Activated CD8-positive, alpha-beta memory T cell treated with anti-CD3 and anti-CD28 coated beads, Interleukin-2, amount 50 U/mL, for 48 hours (primary cell): Measurements from ENCODE around the gene GPR108.
"Not testable (repeated sequence)": the region's sequence is repeated elsewhere in the genome, so short reads cannot be mapped to it uniquely, and the experiment has no call there.

Experiments used
- DNase-seq: peaks from one replicate; pipeline ENCODE4 v3.0.0-alpha.2; 2020

GPR108 gene

DNA sequence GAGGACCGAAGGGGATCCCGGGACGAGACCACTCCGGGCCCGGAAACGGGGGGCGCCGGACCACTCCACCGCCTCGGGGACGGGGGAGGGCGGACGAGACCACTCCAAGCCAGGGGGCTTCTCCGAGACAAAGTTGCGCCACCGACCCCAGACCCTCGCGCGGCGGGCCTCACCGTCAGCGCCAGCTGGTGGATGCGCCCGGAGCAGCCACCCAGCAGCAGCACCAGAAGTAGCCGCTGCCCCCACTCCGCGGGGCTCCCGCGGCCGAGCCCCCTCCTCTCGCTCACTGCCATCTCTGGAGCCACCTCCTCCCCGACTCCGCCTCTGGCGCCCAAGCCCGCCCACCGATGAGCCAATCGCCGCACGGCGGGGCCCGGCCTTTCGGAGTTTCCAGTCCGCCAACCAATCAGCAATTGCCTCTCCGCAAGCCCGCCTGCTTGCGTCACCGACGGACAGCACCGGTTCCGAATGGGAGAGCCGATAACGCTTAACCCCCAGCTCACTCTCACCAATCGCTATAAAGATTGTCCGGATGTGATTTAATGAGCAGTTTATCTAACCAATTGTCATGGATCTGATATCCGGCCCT, at the start of gene GPR108:
TSS of gene GPR108 (minus strand) at position 297 of the 589 bp plus-strand sequence. CDS start at position 293, 4 bp downstream.
- DNase-seq: peak; percentile 98

DNA sequence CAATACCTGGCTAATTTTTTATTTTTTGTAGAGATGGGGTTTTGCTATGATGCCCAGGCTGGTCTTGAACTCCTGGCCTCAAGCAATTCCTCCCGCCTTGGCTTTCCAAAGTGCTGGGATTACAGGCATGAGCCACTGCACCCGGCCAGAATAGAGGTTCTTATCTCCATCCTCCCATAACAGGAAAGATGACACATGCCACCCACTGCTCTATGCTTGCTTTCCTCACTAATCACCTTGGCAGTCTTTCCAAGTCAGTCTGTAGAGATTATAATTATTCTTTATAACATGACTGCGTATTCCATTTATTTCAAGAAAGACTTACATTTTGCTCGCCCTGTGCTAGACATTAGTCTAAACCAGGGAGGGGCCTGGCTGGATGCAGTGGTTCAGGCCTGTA, 41.8 kb upstream of the GPR108 start:
- DNase-seq: no peak

DNA sequence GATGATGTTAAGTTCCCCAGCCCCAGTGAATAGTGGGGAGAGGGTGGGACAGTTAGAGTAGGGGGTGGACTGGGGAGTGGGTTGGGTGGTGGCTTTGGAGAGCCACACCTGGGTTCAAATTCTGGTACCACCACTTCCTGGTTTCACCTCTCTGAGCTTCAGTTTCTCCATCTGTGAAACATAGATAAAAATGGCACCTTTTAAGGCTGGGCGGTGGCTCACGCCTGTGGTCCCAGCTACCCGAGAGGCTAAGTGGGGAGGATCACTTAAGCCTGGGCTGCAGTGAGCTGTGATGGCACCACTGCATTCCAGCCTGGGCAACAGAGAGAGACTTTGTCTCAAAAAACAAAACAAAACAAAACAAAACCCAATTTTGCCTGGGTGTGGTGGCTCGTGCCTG, 41.0 kb upstream of the GPR108 start:
- DNase-seq: no peak

DNA sequence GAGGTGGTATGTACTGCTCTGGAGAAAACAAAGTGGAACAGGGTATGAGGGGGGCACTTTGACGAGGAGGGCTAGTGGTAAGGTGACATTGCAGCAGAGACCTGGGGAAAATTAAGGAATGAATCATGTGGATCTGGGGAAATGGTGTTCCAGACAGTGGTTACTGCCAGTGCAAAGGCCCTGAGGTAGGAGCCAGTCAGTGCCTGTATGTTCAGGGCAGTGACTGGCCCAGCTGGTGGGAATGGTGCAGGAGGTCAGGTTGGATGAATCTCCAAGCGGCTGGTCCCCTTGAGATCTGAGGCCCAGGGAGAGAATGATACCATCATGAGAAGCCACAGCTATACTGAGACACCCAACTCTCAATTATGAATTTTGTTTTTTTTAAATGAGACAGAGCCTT, 40.1 kb upstream of the GPR108 start:
- DNase-seq: no peak

DNA sequence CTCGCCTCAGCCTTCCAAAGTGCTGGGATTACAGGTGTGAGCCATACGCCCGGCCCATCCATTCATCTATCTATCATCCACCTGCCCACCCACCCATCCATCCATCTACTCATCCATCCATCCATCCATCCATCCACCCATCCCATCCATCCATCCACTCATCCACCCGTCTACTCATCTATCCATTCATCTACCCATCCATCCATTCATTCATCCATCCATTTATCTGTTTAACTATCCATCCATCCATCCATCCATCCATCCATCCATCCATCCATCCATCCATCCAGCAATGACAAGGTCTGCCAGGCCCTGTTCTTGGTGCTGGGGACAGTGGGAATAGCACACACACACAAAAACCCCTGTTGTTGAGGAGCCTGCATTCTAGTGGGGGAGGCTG, 39.6 kb upstream of the GPR108 start:
- no peak for DNase-seq

DNA sequence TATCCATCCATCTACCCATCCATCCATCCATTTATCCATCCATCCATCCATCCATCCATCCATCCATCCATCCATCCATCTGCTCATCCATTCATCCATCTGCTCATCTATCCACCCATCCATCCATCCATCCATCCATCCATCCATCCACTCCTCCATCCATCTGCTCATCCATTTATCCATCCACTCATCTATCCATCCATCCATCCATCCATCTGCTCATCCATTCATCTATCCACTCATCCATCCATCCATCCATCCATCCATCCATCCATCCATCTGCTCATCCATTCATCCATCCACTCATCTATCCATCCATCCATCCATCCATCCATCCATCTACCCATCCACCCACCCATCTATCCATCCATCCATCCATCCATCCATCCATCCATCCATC, 38.7 kb upstream of the GPR108 start:
- not testable (repeated sequence) for DNase-seq

DNA sequence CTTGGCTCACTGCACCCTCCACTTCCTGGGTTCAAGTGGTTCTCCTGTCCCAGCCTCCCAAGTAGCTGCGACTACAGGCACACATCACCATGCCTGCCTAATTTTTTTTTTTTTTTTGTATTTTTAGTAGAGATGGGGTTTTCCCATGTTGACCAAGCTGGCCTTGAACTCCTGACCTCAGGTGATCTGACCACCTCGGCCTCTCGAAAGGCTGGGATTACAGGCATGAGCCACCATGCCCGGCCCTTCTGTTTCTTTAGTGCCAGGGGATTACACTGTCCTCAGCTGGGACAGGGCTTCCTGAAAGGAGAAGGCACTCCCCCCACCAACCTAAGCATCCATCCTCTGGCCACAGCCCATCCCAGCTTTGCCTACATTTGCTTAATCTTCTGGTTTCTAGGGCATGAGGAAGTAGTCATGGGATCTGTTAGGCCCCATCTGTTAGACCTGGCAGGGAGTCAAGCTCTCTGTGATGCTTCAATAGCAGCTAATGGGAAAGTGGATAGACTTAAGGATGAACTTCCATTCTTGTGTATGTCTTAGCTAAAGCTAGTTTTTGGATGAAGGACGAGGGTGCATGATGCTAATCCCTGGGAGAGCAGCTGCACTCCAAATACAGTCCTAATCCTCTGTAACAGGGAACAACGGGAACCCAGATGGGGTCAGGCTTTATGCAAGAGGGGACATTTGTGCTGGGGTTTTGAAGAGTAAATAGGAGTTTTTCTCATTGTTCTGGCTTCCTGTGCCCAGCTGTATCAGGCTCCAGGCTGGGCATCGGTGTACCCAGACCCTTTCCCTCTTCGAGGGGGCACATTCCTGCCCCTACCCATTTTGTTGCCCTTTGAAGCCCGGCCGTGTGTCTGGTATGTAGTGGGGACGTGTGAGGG, 37.7 kb upstream of the GPR108 start:
- DNase-seq: no peak

DNA sequence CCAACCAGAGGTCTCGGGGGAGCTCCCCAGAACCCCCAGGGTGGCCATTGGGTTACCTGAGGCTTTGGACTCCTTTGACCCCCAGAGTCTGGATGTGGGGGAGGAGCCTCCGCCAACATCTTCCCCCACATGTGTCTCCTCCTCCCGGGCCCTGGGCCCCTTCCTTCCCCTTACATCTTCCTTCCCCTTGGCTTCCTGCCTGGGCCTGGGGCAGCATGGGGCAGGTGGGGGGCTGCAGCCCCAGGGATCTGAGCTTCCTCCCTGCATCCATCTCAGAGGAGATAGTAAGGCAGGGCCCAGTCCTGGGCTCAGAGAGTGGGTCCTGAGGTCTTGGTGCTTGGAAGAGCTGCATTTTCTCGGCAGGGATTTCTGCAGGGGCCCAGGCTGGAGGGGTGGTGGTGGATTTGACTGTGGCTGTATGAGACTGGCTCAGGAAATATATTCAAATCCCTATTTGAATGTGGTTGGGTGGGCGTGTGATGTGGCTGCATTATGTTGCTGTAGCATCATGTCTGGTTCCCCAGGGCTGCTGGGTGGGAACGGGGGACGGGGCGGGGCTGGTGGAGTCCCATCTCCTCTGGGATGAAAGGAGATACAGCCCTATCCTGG, 36.0 kb upstream of the GPR108 start:
- peak; percentile 81 for DNase-seq

DNA sequence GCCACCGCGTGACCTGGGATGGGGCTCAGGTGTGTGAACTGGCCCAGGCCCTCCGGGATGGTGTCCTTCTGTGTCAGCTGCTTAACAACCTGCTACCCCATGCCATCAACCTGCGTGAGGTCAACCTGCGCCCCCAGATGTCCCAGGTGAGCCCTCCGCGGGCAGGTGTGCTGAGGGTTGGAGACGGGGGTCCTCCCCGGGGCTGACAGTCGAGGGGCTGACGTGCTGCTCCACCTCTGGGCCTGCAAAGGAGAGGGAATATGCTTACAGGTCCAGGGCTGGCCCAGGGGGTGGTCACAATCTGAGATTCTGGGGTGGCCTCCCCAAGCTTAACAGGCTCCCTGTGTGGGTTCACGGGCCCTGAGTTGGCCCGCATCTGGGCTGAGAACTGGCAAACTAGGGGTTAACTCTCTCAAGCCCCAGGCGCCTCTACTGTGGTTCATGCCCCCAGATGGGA, 35.5 kb upstream of the GPR108 start:
- no peak for DNase-seq

DNA sequence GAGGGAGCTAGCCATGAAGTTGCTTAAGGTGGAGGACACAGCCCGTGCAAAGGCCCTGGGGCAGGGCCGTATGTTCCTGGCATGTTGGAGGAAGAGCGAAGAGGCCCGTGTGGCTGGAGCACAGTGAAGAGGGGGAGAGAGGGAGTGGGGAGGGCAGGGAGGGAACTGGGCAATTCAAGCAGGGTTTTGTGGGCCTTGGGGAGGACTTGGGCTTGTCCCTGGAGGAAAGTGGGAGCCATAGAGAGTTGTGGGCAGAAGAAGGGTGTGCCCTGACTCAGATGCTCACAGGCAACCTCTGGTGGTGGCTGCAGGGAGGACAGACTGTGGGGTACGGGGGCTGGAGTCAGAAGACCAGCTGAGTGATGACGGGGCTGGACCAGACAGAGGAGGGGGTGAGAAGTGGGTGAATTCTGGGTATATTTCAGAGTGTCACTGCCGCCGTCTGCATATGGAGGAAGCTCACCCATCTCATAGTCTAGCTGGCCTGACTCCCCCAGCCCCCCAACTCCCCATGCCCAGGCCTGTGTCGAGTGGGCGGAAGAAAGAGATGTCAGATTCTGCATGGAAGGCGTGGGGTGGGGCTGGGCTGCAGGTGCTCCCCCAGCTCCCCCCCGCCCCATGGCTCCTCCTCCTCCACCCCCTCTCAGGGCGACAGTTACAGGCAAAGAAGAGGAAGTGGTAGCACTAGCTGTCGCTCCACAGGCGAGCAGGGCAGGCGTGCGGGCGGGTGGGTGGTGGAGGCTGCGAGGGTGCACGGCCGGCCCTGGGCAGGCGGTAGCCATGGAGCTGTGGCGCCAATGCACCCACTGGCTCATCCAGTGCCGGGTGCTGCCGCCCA, 34.9 kb upstream of the GPR108 start, which contains the start of gene VAV1:
TSS of gene VAV1 (plus strand) at position 681 of the 838 bp plus-strand sequence. CDS start at position 781, 100 bp downstream.
- DNase-seq: peak; percentile 85

DNA sequence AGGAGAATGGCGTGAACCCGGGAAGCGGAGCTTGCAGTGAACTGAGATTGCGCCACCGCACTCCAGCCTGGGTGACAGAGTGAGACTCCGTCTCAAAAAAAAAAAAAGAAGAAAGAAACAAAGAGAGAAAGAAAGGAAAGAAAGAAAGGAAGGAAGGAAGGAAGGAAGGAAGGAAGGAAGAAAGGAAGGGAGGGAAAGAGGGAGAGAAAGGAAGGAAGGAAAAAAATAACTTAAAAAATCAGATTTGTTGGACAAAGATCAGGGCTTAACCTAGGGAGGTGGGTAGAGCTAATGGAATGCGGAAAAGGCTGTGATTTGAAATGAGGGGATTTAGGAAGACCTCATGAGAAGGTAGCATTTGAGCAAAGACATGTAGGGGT, 34.3 kb upstream of the GPR108 start:
- DNase-seq: not testable (repeated sequence)

DNA sequence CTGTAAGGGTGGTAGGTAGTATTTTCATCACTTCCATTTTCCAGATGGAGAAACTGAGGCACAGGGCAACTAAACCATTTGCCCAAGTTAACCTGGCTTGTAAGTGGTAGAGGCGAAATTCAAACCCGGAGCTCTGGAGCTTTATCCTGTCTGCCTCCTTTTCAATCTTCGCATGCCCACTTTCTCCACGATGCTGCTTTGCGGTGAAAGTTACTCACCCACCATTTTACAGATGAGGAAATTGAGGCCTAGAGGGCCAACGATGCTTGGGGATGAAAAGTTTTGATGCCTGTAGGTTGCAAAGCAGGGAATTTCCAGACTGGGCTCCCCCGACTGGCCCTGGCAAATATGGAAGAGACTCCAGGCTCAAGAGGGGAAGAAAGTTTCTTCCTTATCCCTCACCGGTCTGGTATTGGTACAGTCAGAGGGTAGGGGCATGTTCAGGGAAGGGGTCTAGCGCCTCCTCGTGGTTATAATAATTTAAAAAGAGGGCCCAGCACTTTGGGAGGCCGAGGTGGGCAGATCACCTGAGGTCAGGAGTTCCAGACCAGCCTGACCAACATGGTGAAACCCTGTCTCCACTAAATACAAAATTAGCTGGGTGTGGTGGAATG, 31.7 kb upstream of the GPR108 start:
- DNase-seq: no peak

DNA sequence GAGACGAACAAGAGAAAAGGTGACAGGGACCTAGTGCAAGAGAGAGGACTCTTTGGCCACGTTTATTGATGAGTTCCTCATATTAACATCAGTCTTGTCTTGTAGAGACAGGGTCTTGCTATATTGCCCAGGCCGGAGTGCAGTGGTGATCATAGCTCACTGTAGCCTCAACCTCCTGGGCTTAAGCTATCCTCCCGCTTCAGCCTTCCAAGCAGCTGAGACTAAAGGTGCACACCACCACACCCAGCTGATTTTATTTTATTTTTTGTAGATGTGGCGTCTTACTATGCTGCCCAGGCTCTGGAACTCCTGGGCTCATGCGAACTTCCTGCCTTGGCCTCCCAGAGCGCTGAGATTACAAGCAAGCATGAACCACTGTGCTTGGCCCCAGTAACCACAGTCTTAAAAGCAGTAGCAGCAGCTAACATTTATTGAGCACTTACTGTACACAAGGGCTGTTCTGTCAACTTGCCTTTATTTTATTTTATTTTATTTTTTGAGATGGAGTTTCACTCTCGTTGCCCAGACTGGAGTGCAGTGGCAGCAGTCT, 30.9 kb upstream of the GPR108 start:
- DNase-seq: no peak

DNA sequence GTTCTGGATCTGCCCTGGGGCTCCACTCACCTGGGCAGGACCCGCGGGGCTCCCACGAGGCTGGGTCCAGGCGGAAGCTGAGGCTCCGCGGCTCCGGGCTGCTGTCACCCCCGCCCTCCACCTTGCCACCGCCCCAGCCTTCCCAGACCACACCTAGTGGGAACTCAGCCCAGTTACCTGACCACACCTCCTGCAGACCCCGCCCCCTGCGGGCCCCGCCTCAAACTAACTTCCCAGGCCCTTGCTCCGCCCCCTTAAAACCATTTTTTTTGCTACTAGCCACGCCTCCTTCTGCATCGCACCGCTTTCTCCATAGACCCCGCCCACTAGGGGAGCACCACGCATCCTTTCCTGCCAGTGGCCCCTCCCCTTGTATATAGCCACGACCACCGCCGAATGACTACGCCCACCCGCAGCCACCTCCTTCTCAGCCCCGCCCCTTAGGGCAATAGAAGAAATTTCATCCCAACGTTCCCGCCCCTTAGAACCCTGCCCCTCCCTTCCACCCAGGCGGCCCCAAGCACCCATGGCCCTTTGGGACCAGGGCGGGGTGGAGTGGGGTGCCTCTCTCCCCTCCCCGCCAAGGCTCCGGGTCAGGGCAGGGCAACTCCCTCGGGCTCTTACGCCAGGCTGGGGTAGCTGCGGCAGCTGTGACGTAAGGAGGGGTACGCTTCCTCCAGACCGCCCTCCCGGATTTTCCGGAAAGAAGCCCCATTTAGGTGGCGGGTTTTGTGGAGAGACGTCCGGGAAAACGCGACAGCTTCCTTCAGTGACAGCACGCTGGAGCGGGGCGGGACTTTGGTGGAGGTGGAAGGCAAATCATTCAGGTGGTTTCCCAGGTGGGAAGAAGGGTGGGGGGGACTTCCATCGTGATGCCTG, 30.2 kb upstream of the GPR108 start, which contains the start of gene SH2D3A:
TSS of gene SH2D3A (minus strand) at position 79 of the 879 bp plus-strand sequence. CDS start 3,687 bp downstream, outside the sequence.
- peak; percentile 93 for DNase-seq

DNA sequence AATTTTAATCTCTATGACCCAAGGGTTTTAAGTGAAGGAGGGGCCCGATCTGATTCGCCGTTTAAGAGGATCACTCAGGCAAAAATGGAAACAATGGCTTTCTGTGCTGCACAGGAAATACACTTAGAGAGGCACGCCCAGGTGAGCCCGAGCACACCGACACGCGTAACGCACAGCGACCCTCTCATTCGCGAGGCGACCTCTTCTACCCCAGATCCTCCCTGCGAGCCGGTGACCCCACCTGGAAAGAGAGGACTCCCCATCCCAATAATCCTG, 29.6 kb upstream of the GPR108 start:
- no peak for DNase-seq

DNA sequence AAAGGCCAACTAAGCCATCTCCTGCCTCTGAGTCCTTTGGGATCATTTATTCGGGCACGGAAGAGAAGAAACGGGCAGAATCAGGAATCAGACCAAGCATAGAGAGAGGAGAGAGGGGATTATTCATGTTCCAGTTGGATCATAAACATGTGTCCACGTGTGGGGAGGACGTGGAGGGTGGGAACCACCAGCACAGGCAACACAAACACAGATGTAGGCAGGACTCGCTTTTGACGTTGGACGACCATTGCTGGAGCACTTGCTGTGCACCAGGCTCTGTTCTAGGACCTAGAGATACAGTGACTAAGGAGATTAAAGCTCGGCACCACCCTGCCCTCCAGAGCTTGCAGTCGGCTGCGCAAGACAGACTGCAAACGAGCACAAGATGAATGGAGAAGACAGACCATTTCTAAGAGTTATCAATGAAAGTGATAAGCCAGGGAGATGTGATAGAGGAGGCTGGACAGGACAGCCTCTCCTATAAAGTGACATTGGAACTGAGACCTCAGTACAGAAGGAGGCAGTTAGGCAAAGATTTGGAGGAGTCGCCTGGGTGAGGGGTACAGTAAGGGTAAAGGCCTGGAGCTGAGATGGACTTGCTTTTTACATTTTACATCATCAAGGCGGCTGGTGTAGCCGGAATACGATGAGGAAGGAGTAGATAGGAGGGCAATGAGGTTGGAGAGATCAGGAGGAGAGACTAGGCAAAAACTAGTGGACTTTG, 29.1 kb upstream of the GPR108 start:
- no peak for DNase-seq

DNA sequence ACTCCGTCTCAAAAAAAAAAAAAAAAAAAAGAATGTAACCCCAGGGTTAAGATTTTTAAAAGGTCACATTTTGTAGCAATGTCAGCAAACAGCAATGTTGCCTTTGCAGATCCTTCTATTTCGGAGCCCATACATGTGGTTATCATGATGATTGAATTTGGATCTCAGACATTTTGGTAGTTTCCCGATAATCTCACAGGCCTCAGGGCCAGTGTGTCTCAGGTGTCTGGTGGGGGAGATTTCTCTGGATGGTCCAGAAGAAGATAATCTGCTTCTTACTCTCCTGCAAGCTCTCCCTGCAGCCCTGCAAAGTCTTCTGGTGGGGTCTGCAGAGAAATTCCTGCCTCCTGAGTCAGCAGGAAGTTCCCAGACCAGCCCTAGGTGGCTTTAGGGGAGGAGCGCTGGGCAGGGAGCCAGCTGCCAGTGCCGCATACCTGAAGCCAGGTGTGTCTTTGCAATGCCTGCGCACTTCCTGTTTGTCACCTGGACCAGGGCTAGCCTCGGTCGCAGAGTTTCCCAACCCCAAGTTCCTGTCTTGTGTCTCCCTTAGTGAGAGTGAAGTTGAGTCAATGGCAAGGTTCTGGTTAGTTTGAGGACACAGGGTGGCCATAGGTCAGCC, 28.5 kb upstream of the GPR108 start:
- DNase-seq: no peak

DNA sequence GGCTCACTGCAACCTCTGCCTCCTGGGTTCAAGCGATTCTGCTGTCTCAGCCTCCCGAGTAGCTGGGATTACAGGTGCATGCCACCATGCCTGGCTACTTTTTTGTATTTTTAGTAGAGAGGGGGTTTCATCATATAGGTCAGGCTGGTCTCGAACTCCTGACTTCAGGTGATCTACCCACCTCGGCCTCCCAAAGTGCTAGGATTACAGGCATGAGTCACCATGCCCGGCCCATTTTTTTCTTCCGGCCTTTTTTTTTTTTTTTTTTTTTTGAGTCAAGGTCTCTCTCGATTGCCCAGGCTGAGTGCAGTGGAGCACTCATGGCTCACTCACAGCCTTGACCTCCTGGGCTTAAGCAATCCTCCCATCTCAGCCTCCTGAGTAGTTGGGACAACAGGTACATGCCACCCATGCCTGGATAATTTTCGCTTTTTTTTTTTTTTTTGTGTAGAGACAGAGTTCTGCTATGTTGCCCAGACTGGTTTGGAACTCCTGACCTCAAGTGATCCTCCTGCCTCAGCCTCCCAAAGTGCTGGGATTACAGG, 24.9 kb upstream of the GPR108 start:
- not testable (repeated sequence) for DNase-seq

DNA sequence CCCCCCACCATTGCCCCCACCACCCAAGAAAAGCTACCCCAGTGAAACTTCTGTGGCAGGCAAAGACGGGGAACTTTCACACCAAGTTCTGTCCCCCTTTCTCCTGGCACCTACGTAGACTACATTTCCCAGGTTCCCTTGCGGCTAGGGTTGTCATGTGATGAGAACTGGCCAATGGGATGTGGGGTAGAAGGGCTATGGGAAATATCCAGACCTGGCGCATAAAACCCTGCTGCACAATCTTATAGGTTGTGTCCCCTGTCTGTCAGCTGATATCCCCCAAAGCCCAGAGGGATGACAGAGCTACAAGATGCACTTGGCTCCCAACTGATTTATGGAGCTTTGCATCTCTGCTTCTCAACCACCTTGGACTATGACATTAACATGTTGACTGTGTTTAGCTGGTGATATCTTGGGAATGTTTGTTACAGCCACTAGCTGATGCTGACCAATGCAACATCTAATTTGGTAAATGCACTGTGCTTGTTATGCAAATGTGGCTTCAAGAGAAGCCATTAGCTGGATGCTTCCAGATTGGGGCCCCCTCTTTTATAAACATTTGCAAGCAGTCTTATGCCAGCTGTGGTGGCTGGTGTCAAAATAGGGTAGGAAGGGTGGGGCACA, 23.8 kb upstream of the GPR108 start:
- DNase-seq: no peak
